HG03066 (cell line): ENCODE data around the gene MYO9B.

Experiments
- ATAC-seq: cut with Tn5 transposase; IDR thresholded peaks from one replicate; pipeline ENCODE4 v1.9.1; 2021; ENCODE audit warnings: low read depth; ENCODE audit not compliant: unreplicated experiment

The MYO9B gene

GRCh38 chr19:17109962-17110598, 34.5 kb downstream of the MYO9B start:
- ATAC-seq, result peak; percentile 56

- no peak for ATAC-seq
Measured at GRCh38 chr19:17110599-17110966, 35.0 kb downstream of the MYO9B start.

- no peak for ATAC-seq
Measured at GRCh38 chr19:17111766-17112165, 36.2 kb downstream of the MYO9B start.

- ATAC-seq, result no peak
Measured at GRCh38 chr19:17112271-17112670, 36.7 kb downstream of the MYO9B start.

- ATAC-seq, result no peak
Measured at GRCh38 chr19:17112700-17113099, 37.1 kb downstream of the MYO9B start.

- ATAC-seq, result no peak
Measured at GRCh38 chr19:17113127-17113785, 37.7 kb downstream of the MYO9B start.

- ATAC-seq, result no peak
Measured at GRCh38 chr19:17114414-17114831, 38.8 kb downstream of the MYO9B start.

GRCh38 chr19:17116996-17117702, 41.6 kb downstream of the MYO9B start:
- no peak for ATAC-seq

- ATAC-seq, result no peak
Measured at GRCh38 chr19:17118957-17119356, 43.4 kb downstream of the MYO9B start.

GRCh38 chr19:17121736-17122293, 46.2 kb downstream of the MYO9B start:
- no peak for ATAC-seq

- no peak for ATAC-seq
Measured at GRCh38 chr19:17123041-17123440, 47.5 kb downstream of the MYO9B start.

- no peak for ATAC-seq
Measured at GRCh38 chr19:17124025-17124424, 48.4 kb downstream of the MYO9B start.

- ATAC-seq, result peak; percentile 63
Measured at GRCh38 chr19:17125062-17125727, 49.6 kb downstream of the MYO9B start.

GRCh38 chr19:17125728-17126677, 50.4 kb downstream of the MYO9B start:
- peak; percentile 70 for ATAC-seq

- no peak for ATAC-seq
Measured at GRCh38 chr19:17127671-17128070, 52.1 kb downstream of the MYO9B start.

- ATAC-seq, result no peak
Measured at GRCh38 chr19:17128403-17128802, 52.8 kb downstream of the MYO9B start.

GRCh38 chr19:17128820-17129219, 53.2 kb downstream of the MYO9B start:
- ATAC-seq, result no peak

- no peak for ATAC-seq
Measured at GRCh38 chr19:17129377-17129776, 53.8 kb downstream of the MYO9B start.

GRCh38 chr19:17135001-17135853, 59.6 kb downstream of the MYO9B start:
- peak; percentile 75 for ATAC-seq
